AG04449 (cell line): ENCODE data around the gene TRIO.

Source experiments
- CTCF ChIA-PET: fragments of 350-600 bp; formaldehyde crosslinking; extraction: SDS; loops from one replicate; lab custom pipeline; 2021; ENCODE audit warnings: antibody characterized with exemption; lab: Yijun Ruan, JAX
- POLR2A ChIA-PET: fragments of 400-600, 350-600 bp; formaldehyde crosslinking; extraction: SDS; loops from one replicate; lab custom pipeline; 2020; ENCODE audit warnings: antibody characterized with exemption, inconsistent platforms; lab: Yijun Ruan, JAX
- DNase-seq: peaks from one replicate; pipeline ENCODE4 v3.0.0-alpha.2; 2010; ENCODE audit warnings: low read depth, low spot score
- H3K4me3 ChIP-seq: 2 replicates; pipeline ENCODE4 v1.5.1; 2011; ENCODE audit warnings: low read depth, mild to moderate bottlenecking, control low read depth, low read length
- CTCF ChIP-seq: IDR thresholded peaks from one replicate; pipeline ENCODE4 v1.5.1; 2011; ENCODE audit warnings: mild to moderate bottlenecking, moderate library complexity, low read length, control low read depth, inconsistent platforms; ENCODE audit not compliant: insufficient read depth; ENCODE audit errors: missing control alignments

The TRIO gene

GRCh38 chr5:14226992-14227391, 83.8 kb downstream of the TRIO start:
- no peak overlapping the region for H3K4me3 ChIP-seq
- POLR2A ChIA-PET, result no interaction called here
- TF ChIP-seq CTCF, result no peak
- CTCF ChIA-PET, result interaction anchor here (1.0 to 1.9 kb wide), 4 partner anchors 10 to 31 kb away, joined by 3 to 6 read pairs (median 4); no protein-coding TSS in a partner anchor
- no peak for DNase-seq

- CTCF ChIA-PET, result interaction anchor here (0.7 to 1.4 kb wide), 3 partner anchors 15 to 82 kb away, joined by 3 read pairs; no protein-coding TSS in a partner anchor
- TF ChIP-seq CTCF, result no peak
- POLR2A ChIA-PET, result no interaction called here
- no peak for DNase-seq
- H3K4me3 ChIP-seq, result no peak overlapping the region
Observed at GRCh38 chr5:14227513-14227912, 84.4 kb downstream of the TRIO start.

- DNase-seq, result no peak
- ChIA-PET POLR2A (no interaction called here), CTCF (interaction anchor here (0.7 to 1.4 kb wide), 3 partner anchors 16 to 83 kb away, joined by 3 read pairs; no protein-coding TSS in a partner anchor)
- no peak for TF ChIP-seq CTCF
- no peak overlapping the region for H3K4me3 ChIP-seq
Observed at GRCh38 chr5:14228219-14228618, 85.1 kb downstream of the TRIO start.

- POLR2A ChIA-PET, result no interaction called here
Observed at GRCh38 chr5:14229181-14229580, 86.0 kb downstream of the TRIO start.

GRCh38 chr5:14229734-14230133, 86.6 kb downstream of the TRIO start:
- ChIA-PET POLR2A (no interaction called here), CTCF (interaction anchor here (0.7 to 1.2 kb wide), 2 partner anchors 9 to 180 kb away, joined by 3 read pairs; no protein-coding TSS in a partner anchor)
- TF ChIP-seq CTCF, result no peak
- no peak overlapping the region for H3K4me3 ChIP-seq
- DNase-seq, result no peak

More at GRCh38 chr5:14229181-14229580, 86.0 kb downstream of the TRIO start:
- no peak for DNase-seq
- CTCF ChIA-PET, result interaction anchor here (0.7 to 1.2 kb wide), 2 partner anchors 9 to 179 kb away, joined by 3 read pairs; no protein-coding TSS in a partner anchor
- no peak overlapping the region for H3K4me3 ChIP-seq
- TF ChIP-seq CTCF, result no peak

- CTCF ChIA-PET, result no interaction called here
- H3K4me3 ChIP-seq, result no peak overlapping the region
- POLR2A ChIA-PET, result no interaction called here
- DNase-seq, result no peak
- TF ChIP-seq CTCF, result no peak
Observed at GRCh38 chr5:14231156-14231555, 88.0 kb downstream of the TRIO start.
